Measurements from ENCODE around the gene MRGPRF.

- TF ChIP-seq CTCF (IDR thresholded peaks at IDR 0.05) (no peak), EP300 (IDR thresholded peaks at IDR 0.05) (no peak)
Measured at GRCh38 chr11:69014084-69014851, 1.2 kb upstream of the MRGPRF start.
